ENCODE data around the gene CHORDC1. TPM values are rescaled to one million over a fixed set of nuclear protein-coding genes. Genes with fewer than 3 reads are reported as not detected.

CHORDC1 gene
- total and polyA plus RNA-seq, 10 of the 15 experiments (the other 5 are each of a cell fraction or from before 2014, with no cell fraction given), result 32.6 to 108 (median 54.3) TPM

GRCh38 chr11:90246468-90246867, 23.6 kb upstream of the CHORDC1 start:
- no peak overlapping the region for H3K9ac ChIP-seq (ENCODE audit: control insufficient read depth, insufficient read depth, low read length)
- no peaks in the 10 kb centered on the region for H3K9me3 ChIP-seq (replicated peaks; ENCODE audit: control insufficient read depth, insufficient read depth, low read length)
- H4K20me1 ChIP-seq (ENCODE audit: control insufficient read depth, insufficient read depth), result no peaks in the 10 kb centered on the region
- H3K4me1 ChIP-seq (ENCODE audit: control insufficient read depth, insufficient read depth, low read length), result no peaks in the 10 kb centered on the region
- ChIA-PET RAD21 (ENCODE audit: unreplicated experiment) (no interaction called here), POLR2A (no interaction called here), SMC1A (ENCODE audit: uncharacterized antibody, unreplicated experiment) (no interaction called here), CTCF (interaction anchor here (0.7 kb wide), 1 partner anchor 17 kb away, joined by 4 read pairs; no protein-coding TSS in a partner anchor)
- H2AFZ ChIP-seq (ENCODE audit: control insufficient read depth, low read depth, low read length), result no peak overlapping the region
- 0 out of 4 replicates have a peak, but pooled peaks cover 0 to 3% of the 10 kb centered on the region in 2 experiments for H3K27me3 ChIP-seq (replicated peaks in 1 of 2; ENCODE audit: control insufficient read depth in 2 of 2, insufficient read depth in 2 of 2, low read length in 1 of 2)
- no peak overlapping the region for H3K4me3 ChIP-seq
- in situ Hi-C loops (cut with MboI) (no loop called here), intact Hi-C loops (cut with micrococcal nuclease; ENCODE audit: unreplicated experiment) (loop anchor here (10.0 kb wide), 1 partner anchor 998 kb away; no protein-coding TSS in a partner anchor)
- DNase-seq (ENCODE audit: low read depth, low spot score) (no peak), ATAC-seq (no peak), FAIRE-seq (no peak)
- H3K4me2 ChIP-seq (ENCODE audit: control insufficient read depth, insufficient read depth), result no peak overlapping the region
- H3K79me2 ChIP-seq (ENCODE audit: control insufficient read depth, insufficient read depth, low read length), result no peaks in the 10 kb centered on the region
- TF ChIP-seq NR2C1 (IDR thresholded peaks at IDR 0.05), result no peak
- no peak for TF ChIP-seq ATF3 (IDR thresholded peaks at IDR 0.05; ENCODE audit: borderline replicate concordance, extremely low read depth, low read depth, low read length)
- no peak for TF ChIP-seq RFX5 (IDR thresholded peaks at IDR 0.05; ENCODE audit: low read depth, low read length)
- no peak for TF ChIP-seq NR2C2 (IDR thresholded peaks at IDR 0.05; ENCODE audit: borderline replicate concordance, control insufficient read depth, insufficient read length, low read depth)
- TF ChIP-seq ZNF207 (IDR thresholded peaks at IDR 0.05; ENCODE audit: borderline replicate concordance), result no peak
- no peak for TF ChIP-seq MTA2 (IDR thresholded peaks at IDR 0.05; ENCODE audit: low read depth)
- no peak for TF ChIP-seq SREBF2 (IDR thresholded peaks at IDR 0.05; ENCODE audit: low read length)
- TF ChIP-seq CUX1 (IDR thresholded peaks at IDR 0.05; ENCODE audit: insufficient replicate concordance, low read depth, low read length), result no peak
- no peak for TF ChIP-seq EP300 (IDR thresholded peaks at IDR 0.05; ENCODE audit: borderline replicate concordance in 1 of 2, control insufficient read depth in 1 of 2, low read depth in 2 of 2, low read length in 2 of 2)
- TF ChIP-seq RCOR1 (conservative IDR thresholded peaks at IDR 0.05; ENCODE audit: low read depth, low read length), result no peak
- TF ChIP-seq HDAC6 (IDR thresholded peaks at IDR 0.05; ENCODE audit: unreplicated experiment), result no peak
- no peak for TF ChIP-seq MYB (IDR thresholded peaks at IDR 0.05; ENCODE audit: borderline replicate concordance, low read depth, low read length)
- no peak for TF ChIP-seq E2F8 (IDR thresholded peaks at IDR 0.05; ENCODE audit: low read depth, partially characterized antibody)
- no peak for TF ChIP-seq NFYA (IDR thresholded peaks at IDR 0.05; ENCODE audit: borderline replicate concordance, low read depth, low read length)
- TF ChIP-seq RUNX3 (IDR thresholded peaks at IDR 0.05; ENCODE audit: low read length), result no peak
- no peak for TF ChIP-seq RBBP5 (conservative IDR thresholded peaks at IDR 0.05)
- TF ChIP-seq NFIC (IDR thresholded peaks at IDR 0.05; ENCODE audit: low read depth, low read length), result no peak
- H3K36me3 ChIP-seq (ENCODE audit: control insufficient read depth in 2 of 2, insufficient read depth in 2 of 2, low read length in 1 of 2), result no peaks in the 10 kb centered on the region
- H3K27ac ChIP-seq (ENCODE audit: control insufficient read depth, insufficient read depth), result no peak overlapping the region
- WGBS (ENCODE audit: insufficient coverage, insufficient replicate concordance, low lambda C conversion rate, missing lambda C conversion rate), result 56% methylated on average over 1 of the region's 1 CpG
- no TSS peak for BruUV-seq (replicated peaks)

Measured in GM12878 (cell line).